Endothelial cell of umbilical vein (primary cell): Measurements from ENCODE around the gene MTG1.

Experiments used
- CTCF ChIP-seq, 2 donors: IDR thresholded peaks; 1 replicate in 1 of 2; 2 replicates in 1 of 2; pipeline ENCODE4 v1.5.1; 2011; ENCODE audit warnings: low read length in 2 of 2, mild to moderate bottlenecking in 2 of 2, moderate library complexity in 2 of 2, control low read depth in 1 of 2, inconsistent platforms in 1 of 2, low read depth in 1 of 2; ENCODE audit not compliant: insufficient read depth in 1 of 2; ENCODE audit errors: extremely low read depth in 1 of 2
- EZH2 ChIP-seq: IDR thresholded peaks from 2 replicates; pipeline ENCODE4 v1.6.1; 2012; ENCODE audit warnings: borderline replicate concordance, low read depth, mild to moderate bottlenecking, moderate library complexity, low read length, inconsistent platforms; ENCODE audit not compliant: severe bottlenecking
- MYC ChIP-seq: IDR thresholded peaks from one replicate; pipeline ENCODE4 v1.6.1; 2011; ENCODE audit warnings: mild to moderate bottlenecking, low read depth, low read length
- POLR2AphosphoS5 ChIP-seq: IDR thresholded peaks from 2 replicates; pipeline ENCODE4 v1.6.1; 2012; ENCODE audit warnings: low read depth, mild to moderate bottlenecking, control low read depth, low read length, moderate library complexity; ENCODE audit not compliant: insufficient read depth

- TF ChIP-seq CTCF (IDR thresholded peaks at IDR 0.05; ENCODE audit: extremely low read depth in 1 of 2, insufficient read depth in 1 of 2, low read depth in 1 of 2, low read length in 2 of 2) (no peak), EZH2 (no peak), MYC (no peak), POLR2AphosphoS5 (peak; percentile 36)
These were observed 36.4 kb upstream of the MTG1 start, which contains the start of gene FUOM for GRCh38 chr10:133357285-133358161.
